NCI-H446 (cell line): ENCODE data around the gene DUSP14.
"Not testable (repeated sequence)": the region's sequence is repeated elsewhere in the genome, so short reads cannot be mapped to it uniquely, and the experiment has no call there.

ENCODE experiments used
- DNase-seq, 2 experiments: peaks; one replicate each; lab custom pipeline; 2025; lab: John Stamatoyannopoulos, UW

The DUSP14 gene

DNA sequence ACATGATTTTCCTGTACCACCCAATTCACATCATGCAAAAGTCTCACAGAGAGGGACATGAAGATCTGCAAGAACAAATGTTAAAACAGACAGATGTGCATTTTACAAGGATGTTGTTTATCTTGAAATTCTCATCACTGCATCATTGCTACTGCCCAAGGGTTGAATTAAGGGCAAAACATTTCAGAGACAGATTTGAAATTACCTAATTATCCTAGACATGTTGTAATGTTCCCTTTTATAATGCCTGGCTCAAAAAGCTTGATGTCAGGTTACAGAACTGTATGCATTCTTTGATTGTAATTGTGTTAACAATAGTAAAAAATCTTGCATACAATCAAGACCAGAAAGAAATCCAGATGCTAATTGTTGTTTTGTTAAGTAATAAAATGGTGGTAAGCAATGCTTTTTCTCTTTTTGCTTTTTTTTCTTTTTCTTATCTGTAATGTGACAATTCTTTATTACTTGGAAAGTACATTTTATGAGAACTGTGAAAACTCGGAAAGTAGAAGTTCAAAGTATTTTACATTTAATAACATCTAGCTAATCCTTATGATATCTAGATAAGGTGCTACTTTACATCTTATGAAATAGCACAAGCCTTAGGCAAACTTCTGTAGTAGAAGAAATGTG is 3.6 kb upstream of the DUSP14 start:
- DNase-seq: no peak

DNA sequence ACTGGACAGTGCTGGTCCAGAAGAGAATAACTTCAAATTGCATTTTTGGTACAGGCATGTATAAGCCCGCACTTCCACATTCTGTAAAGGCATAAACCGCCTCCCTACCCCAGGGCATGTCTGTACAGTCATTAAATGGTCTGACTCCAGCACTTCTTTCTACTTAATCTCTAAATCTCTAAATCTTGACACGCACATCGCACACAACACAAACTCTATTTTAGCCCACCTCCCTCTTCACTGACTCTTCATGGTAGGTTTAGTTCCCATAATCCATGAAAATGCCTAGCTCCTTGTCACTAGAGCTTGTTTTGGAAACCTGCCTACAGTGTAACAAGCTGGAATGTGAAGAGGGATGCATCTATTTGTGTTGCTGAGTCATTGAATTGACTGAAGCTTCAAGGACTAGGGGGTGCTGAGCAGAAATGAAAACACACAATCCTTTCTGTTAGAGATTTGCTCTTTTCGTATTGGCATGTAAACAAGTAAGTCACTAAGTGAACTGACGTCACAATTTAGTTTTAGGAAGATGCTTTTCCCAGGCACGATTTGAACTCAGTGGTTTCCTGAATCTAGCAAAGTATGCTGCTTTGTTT is 1.6 kb upstream of the DUSP14 start:
- peak in 1 of 2 experiments; percentile 72 for DNase-seq

DNA sequence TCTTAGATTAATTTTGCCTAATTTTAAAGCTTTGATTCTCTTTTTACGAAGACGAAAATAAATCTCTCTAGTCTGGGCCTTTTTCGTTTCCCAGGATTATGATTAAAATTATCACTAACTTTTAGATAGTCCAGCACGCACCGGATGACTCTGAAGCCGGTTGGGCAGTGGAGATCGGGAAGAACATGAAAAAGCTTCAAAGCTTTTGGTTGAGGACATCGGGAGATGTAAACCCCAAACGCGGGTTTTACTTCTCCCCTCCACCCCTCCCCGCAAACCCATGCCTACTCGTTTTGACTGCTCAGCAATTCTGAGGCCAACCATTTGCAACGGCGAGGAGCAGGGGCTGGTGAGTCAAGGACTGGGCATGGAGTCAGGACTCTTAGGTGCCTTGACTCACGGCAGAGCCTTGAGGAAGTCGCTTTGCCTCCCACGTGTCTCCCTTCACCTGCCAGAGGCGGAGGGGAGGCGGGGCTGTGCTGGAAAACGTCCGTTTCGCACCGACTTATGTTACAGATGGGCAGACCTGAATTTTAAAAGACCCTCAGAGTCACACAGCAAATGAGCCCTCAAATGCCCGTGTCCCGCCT is 989 bp upstream of the DUSP14 start:
- DNase-seq: peak; percentile 36 to 62

DNA sequence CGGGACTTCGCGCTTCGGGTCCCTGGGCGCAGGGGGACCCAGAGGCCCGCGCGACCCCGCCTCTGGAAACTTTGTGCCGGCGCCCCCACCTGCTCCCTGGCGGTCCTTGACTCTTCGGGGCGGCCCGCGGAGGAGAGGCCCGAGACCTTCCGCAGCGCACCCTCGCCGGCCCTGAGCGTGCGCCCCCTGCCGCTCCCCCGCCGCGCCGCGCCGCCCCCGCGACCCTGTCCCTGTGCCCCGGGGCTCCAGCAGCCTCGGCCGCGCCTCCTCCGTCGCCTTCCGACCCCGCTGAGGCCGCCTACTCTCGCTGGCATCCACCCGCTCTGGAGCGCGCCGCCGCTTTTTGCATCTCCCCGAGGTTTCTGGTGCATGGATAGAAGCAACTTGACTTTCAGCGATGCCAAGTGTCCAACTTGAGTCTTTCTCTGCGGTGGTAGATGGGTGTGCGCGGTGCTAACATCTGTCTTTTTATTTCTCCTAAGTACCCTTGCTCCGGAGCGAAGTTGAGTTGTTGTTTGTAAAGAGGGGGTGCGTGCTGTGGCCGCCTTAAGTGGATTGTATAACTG is 414 bp downstream of the DUSP14 start:
- peak; percentile 31 to 53 for DNase-seq

DNA sequence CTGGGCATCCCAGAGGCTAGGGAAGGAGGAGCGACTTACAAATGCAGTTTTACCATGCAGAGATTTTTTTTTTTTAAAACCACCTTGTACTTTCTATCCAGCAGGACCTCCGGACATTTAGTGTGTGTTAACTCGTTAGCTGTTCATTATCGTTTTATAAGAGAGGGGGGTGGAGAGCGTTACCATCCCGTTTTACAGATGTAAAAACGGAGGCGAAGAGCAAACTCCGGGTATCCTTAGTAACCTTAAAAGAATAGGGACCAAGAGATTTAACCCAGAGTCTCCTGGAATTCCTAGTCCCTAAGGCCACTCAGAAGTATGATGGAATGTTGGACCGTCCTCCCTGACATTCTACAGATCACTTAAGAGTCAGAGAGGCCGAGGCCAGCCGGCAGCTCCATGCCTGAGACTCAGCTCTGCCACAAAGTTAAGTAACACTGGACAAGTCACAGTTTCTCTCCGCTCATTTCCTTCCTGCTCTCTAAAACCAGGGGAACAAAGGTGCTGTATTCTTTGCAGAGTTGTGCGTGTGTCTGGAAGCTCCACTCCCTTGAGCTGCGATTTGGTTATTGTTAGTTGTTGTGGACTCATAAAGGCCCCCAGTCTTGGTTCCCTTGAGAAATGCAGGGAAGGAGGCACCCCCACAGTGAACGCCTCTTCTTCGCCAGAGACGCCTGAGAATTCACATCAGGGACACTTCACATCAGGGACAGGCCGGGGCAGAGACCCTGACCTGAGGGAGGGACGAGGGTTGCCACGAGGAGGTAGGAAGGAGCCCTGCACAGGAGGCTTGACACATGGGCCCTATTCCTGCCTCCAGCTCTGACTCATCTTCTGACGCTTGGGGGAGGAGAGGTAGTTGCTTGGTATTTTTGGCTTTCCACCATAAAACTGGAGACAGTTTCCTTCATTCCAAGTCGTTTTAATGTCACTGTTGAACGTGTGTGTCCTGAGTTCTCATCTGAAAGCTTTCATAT is 1.2 kb downstream of the DUSP14 start:
- DNase-seq: peak in 1 of 2 experiments; percentile 58

DNA sequence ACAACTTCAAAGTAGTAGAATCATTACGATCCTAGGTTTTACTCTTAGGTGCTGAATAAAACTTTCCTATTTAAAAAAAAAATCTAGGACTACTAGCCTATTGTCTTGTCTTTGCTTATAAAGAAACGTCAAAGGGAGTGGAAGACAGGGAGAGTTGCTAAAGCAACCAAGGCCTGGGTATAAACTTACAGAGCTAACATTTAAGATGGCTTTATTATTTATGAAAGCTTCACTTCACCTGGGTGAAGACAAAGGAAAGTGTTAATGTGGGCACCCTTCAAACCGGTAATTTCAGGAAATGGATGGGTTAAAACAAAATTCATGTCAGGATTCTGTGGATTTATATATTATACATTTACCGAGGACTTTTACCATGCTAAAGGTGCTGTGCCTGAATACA is 2.5 kb downstream of the DUSP14 start:
- DNase-seq: no peak

DNA sequence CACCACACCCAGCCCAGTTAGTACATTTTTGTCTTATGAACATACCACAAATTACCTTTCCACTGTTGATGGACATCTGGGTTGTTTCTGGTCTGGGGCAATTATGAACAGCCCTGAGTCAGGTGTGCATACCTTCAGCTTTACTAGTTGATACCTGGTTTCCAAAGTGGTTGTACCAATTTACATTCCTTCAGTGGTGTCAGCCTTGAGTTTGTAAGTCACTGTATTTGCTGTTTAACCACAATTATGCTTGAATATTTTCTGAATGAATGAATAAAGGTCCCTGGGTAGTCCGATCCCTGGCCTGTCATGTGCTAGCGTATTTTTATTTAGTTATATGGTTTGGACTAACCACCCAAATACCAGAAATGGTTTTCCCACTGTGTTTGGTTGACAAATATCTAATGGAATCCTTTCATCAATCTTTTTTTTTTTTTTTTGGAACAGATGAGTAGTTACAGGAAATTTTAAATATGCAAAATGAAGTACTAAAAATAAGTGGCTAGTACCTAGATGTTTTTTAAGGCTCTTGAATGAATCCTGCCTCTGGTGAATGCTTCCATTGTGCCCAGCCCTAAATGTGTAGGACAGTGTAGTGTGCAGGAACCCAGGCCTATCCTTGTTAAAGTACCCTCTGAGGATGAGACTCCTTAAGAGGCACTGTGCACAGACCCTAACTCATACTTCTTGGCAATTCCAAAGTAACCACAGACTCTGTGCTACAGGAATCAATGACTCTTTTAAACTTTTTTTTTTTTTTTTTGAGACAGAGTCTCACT is 3.7 kb downstream of the DUSP14 start:
- no peak for DNase-seq

DNA sequence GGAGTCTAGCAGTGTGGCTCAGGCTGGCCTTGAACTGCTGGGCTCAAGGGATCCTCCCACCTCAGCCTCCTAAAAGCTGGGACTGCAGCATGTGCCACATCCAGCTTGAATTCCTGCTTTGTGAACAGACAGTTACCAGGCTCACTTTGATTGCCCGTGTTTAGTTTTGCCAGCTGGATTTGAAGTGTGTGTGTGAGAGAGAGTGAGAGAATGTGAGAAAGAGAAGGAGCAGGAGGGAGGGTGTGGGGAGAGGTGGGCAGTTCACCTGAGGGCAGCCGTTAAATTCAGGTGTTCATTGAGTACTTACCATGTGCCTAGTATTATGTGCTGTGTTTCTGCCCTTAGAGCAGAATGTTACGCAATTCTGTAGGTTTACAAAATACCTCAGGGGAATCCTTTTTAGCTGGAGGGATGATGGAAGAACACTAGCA is 4.7 kb downstream of the DUSP14 start:
- no peak for DNase-seq

DNA sequence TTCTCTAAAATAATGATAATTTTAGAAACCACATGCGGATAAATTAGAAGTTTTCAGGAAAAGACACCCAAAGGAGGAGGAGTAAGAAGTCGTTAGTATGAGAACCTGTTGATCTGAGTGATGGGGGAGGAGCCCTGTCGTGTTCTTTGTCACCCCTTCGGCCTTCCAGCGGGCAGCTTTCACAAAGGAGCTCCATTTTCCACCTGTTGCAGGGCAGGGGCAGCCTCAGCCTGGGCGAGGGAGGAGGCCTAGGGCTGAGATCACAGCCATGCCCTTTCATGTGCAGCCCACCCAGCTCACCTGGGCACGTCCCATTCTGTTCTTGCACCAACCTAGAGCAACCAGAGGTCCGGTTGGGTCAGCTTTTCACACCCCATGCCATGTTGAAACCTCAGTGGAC is 5.3 kb downstream of the DUSP14 start:
- no peak for DNase-seq

DNA sequence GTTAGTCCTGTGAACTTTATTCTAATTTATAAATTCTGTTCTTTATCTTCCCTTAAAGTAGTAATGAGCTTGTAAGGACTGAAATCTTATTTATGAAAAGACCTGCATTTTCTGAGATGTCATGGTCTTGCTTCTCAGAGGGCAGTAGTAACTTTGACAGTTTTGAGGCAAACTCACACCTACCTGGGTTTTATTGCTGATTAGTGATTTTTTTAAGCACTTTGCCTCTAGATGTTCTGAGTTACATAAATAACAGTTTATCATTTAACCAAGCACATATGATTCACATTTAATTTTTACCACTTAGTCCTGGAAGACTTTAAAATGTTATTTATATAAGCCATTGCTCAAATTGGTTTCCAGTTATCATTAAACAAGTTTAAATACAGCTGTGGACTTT is 10.7 kb downstream of the DUSP14 start:
- no peak for DNase-seq

DNA sequence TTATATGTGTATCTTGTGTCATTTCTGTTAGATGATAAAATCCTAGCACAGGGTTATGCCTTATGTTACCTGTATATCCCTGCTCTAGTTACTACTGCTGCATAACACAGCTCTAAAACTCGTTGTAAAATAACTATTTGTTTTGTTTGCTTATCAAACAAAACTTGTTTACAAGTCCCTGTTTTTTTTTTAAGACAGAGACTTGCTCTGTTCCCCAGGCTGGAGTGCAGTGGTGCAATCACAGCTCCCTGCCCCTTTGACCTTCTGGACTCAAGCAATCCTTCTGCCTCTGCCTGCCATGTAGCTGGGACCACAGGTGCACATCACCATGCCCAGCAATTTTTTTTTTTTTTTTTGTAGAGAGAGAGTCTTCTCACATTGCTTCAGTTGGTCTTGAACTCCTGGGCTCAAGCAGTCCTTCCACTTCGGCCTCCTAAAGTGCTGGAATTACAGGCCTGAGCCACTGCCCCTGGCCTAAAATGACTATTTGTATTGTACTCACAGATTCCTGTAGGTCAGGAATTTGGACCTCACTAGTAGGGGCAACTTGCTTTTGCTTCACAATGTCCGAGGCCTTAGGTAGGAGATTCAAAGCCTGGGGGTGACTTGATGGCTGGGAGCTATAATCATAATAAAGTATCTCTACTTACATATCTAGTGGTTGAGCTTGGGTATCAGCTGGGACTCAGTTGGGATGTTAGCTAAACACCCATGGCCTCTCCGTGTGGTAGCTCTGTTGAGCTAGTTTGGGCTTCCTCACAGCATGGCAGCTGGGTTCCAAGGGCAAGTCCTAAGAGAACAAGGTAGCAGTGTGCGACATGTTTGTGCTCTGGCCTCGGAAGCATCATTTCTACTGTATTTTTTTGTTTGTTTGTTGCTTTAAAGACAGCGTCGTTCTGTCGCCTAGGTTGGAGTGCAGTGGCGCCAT is 12.6 kb downstream of the DUSP14 start:
- no peak for DNase-seq

DNA sequence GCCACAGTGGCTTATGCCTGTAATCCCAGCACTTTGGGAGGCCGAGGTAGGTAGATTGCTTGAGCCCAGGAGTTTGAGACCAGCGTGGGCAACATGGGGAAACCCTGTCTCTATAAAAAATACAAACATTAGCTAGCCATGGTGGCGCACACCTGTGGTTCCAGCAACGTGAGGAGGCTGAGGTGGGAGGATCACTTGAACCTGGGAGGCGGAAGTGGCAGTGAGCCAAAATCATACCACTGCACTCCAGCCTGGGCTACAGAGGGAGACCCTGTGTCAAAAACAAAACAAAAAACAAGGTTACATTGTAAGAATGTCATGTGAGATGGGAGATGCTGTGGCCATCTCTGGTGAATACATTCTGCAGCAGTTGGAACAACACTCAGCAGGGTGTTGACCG is 13.5 kb downstream of the DUSP14 start:
- no peak for DNase-seq

DNA sequence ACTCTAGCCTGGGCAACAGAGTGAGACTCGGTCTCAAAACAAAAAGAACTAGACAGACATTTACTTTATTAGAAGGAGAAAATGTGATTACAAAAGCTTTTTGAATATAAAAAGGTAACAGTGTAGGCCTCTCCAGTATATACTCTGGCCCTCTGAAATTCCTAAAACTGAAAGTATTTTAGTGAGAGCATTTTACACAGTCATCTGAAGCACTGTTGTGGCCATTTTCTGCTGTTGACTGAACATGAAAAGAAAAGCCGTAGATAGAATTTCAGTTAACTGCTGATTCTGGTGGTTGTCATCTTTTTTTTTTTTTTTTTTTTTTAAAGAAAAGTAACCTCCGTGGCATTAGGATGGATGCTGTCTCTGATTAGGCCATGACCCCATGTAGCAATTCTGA is 15.6 kb downstream of the DUSP14 start:
- DNase-seq: no peak

DNA sequence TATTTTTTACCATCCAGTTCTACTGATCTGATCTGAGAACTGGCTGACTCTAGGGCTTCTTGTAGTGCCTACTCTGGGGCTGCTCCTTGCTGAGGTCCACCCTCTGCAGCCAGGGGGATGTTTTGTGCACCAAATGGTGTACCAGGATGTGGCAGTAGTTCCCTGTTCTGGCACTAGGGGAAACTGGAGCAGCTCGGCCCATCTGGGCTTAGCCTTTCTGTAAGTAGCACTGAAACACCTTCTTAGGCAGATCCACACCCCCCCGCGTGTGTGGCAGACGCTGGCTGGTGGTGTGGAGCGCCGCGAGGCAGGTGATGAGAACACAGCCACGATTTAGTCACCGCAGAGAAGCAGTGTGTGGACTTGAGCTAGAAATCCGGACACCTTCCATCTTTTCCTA is 17.0 kb downstream of the DUSP14 start:
- DNase-seq: peak; percentile 49 to 53

DNA sequence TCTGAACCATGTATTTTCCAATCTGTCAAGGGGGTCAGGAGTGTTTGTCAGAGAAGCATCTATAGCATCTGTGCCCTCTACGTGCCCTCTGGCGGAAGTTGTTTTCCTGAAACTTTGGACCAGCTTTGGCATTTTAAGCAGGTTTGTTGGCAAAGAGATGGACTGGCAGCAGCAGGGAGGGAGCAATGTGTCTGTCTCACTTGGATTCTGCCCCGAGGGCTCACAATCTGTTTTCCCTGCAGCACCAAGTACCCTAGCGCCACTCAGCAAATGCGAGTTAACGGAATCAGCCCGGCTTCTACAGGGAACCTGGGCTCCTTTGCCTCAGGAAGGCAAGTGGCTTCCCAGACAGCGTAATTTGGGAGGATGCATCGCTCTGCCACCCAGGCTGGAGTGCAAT is 17.4 kb downstream of the DUSP14 start:
- DNase-seq: peak; percentile 35 to 75

DNA sequence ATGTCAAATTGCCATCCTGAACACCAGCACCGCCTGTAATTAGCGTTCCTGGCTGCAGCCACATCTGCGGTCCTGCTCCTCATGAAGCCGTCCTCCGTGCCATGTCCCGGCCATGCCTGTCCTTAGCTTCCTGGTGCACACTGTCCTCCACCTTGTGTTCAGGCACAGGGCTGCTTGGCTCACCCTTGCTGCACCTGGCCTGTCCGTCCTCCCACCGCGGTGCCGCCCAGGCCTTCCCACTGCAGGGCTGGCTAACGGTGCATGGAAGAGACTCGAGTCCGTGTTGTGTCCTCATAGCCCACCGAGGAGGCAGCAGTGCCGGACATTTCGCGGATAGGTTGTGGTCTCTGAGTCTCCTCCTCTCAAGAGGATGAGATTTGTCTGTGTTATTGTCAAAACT is 20.4 kb downstream of the DUSP14 start:
- DNase-seq: no peak

DNA sequence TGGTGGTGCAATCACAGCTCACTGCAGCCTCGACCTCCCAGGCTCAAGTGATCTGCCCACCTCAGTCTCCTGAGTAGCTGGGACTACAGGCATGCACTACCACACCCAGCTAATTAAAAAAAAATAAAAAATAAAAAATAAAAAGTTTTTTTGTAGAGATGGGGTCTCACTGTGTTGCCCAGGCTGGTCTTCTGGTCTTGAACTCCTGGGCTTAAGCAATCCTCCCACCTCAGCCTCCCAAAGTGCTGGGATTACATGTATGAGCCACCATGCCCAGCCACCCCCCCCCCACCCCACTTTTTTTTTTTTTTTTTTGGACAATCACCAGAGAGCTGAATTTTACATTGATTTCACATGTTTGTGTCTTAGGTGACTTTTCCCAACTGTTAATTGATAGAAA is 22.0 kb downstream of the DUSP14 start:
- DNase-seq: not testable (repeated sequence)

DNA sequence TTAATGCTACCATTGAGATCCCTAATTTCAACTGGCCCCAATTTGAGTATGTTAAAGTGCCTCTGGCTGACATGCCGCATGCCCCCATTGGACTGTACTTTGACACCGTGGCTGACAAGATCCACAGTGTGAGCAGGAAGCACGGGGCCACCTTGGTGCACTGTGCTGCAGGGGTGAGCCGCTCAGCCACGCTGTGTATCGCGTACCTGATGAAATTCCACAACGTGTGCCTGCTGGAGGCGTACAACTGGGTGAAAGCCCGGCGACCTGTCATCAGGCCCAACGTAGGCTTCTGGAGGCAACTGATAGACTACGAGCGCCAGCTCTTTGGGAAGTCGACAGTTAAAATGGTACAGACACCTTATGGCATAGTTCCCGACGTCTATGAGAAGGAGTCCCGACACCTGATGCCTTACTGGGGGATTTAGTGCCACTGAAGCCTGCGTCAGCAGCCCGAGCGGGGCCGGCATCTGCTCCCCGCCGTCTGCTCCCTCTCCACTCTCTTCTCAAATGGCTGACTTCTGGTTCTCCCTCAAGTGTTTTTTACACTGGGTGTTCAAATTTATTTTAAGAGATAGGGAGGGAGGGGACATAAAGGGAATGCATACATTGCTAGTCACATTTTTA is 22.9 kb downstream of the DUSP14 start:
- no peak for DNase-seq

DNA sequence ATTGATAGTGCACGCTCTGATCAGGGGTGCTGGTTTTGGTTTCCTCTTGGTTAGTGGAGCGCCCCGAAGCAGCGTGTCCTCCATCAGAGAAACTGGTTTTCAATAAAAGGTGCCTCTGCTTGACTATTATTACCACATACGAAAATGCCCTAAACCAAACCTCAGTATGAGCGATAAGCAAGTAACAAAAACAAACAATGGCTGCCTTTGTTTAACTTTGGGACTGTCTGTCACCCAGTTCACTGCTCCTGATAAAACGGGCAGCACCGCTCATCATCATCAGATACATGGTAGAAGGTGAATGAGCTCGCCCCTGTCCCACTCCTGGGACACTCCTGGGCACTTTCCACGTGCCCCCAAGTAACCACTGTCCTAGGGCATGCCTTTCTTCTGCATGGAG is 24.0 kb downstream of the DUSP14 start:
- DNase-seq: no peak

DNA sequence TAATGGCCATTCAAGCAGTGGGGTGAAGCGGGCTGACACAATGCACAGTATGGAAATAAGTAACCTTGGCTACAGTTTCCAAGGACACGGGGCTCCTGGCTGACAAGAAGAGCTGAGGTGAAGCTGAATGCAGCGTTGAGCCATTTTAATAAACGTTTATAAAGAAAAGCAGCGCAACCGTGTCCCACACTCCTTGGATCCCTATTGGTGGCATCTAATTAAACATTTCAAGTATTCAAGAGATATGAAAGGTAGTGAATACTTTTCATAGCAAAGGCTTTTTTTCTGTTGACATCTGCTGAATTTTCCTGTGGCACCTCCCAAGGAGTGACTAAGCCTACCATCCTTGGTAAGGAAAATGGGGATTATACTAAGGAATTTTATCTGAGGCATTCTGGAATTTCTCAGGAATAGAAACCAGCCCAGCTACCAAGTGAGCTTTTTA is 26.5 kb downstream of the DUSP14 start:
- no peak for DNase-seq
